ENCODE measurements around the gene CFAP90. TPM values are rescaled to one million over a fixed set of nuclear protein-coding genes. Genes with fewer than 3 reads are reported as not detected.

The CFAP90 gene
- total RNA-seq, 2 donors from 2014 or later: not detected

GRCh38 chr5:7856855-7857254 is 5.9 kb upstream of the CFAP90 start:
- Mint-ChIP-seq H3K4me1 (peaks cover 22% of the 10 kb centered on the region), H3K27ac (peak overlapping the region; percentile 16), H3K27me3 (no peaks in the 10 kb centered on the region), H3K4me3 (no peak overlapping the region), H3K36me3 (ENCODE audit: low read depth) (peaks cover 5% of the 10 kb centered on the region)
- DNase-seq: no peak
- peak; percentile 60 for ATAC-seq
- peaks cover 3% of the 10 kb centered on the region for H3K9me3 ChIP-seq (ENCODE audit: control insufficient read depth, low read length, poor library complexity, severe bottlenecking)

GRCh38 chr5:7855611-7856010 is 4.7 kb upstream of the CFAP90 start:
- H3K4me3 Mint-ChIP-seq: no peak overlapping the region
- ATAC-seq (no peak), DNase-seq (no peak)
- H3K9me3 ChIP-seq (ENCODE audit: control insufficient read depth, low read length, poor library complexity, severe bottlenecking): peaks cover 3% of the 10 kb centered on the region
- peaks cover 28% of the 10 kb centered on the region for H3K4me1 Mint-ChIP-seq
- H3K36me3 Mint-ChIP-seq (ENCODE audit: low read depth): peaks cover 5% of the 10 kb centered on the region
- H3K27me3 Mint-ChIP-seq: no peaks in the 10 kb centered on the region
- H3K27ac Mint-ChIP-seq: no peak overlapping the region

- Mint-ChIP-seq H3K4me1 (peaks cover 25% of the 10 kb centered on the region), H3K27me3 (peaks cover 12% of the 10 kb centered on the region), H3K27ac (no peak overlapping the region), H3K36me3 (ENCODE audit: low read depth) (no peaks in the 10 kb centered on the region), H3K4me3 (no peak overlapping the region)
- no peak for DNase-seq
- ATAC-seq: no peak
- peaks cover 3% of the 10 kb centered on the region for H3K9me3 ChIP-seq (ENCODE audit: control insufficient read depth, low read length, poor library complexity, severe bottlenecking)
These were observed 2.1 kb upstream of the CFAP90 start for GRCh38 chr5:7852988-7853387.

GRCh38 chr5:7852542-7852941 is 1.6 kb upstream of the CFAP90 start:
- peaks cover 12% of the 10 kb centered on the region for H3K27me3 Mint-ChIP-seq

GRCh38 chr5:7851617-7852289 is 820 bp upstream of the CFAP90 start:
- H3K9me3 ChIP-seq (ENCODE audit: control insufficient read depth, low read length, poor library complexity, severe bottlenecking): peaks cover 3% of the 10 kb centered on the region
- Mint-ChIP-seq H3K36me3 (ENCODE audit: low read depth) (no peaks in the 10 kb centered on the region), H3K27ac (peak overlapping the region; percentile 30), H3K4me1 (peaks cover 19% of the 10 kb centered on the region), H3K4me3 (peak overlapping the region; percentile 87), H3K27me3 (peaks cover 16% of the 10 kb centered on the region)
- no peak for DNase-seq
- no peak for ATAC-seq

More at GRCh38 chr5:7852542-7852941, 1.6 kb upstream of the CFAP90 start:
- H3K27ac Mint-ChIP-seq: peak overlapping the region; percentile 30
- peaks cover 20% of the 10 kb centered on the region for H3K4me1 Mint-ChIP-seq
- no peak for ATAC-seq
- no peaks in the 10 kb centered on the region for H3K36me3 Mint-ChIP-seq (ENCODE audit: low read depth)
- peaks cover 3% of the 10 kb centered on the region for H3K9me3 ChIP-seq (ENCODE audit: control insufficient read depth, low read length, poor library complexity, severe bottlenecking)
- peak overlapping the region; percentile 87 for H3K4me3 Mint-ChIP-seq
- DNase-seq: no peak

GRCh38 chr5:7851240-7851592 is 283 bp upstream of the CFAP90 start:
- peaks cover 3% of the 10 kb centered on the region for H3K9me3 ChIP-seq (ENCODE audit: control insufficient read depth, low read length, poor library complexity, severe bottlenecking)
- peak; percentile 12 for ATAC-seq
- peak overlapping the region; percentile 87 for H3K4me3 Mint-ChIP-seq
- DNase-seq: no peak
- H3K27ac Mint-ChIP-seq: no peak overlapping the region
- peaks cover 18% of the 10 kb centered on the region for H3K4me1 Mint-ChIP-seq
- no peaks in the 10 kb centered on the region for H3K36me3 Mint-ChIP-seq (ENCODE audit: low read depth)
- H3K27me3 Mint-ChIP-seq: peaks cover 18% of the 10 kb centered on the region

- Mint-ChIP-seq H3K27ac (no peak overlapping the region), H3K27me3 (peaks cover 22% of the 10 kb centered on the region), H3K4me1 (peaks cover 18% of the 10 kb centered on the region), H3K4me3 (peak overlapping the region; percentile 87), H3K36me3 (ENCODE audit: low read depth) (no peaks in the 10 kb centered on the region)
- ATAC-seq (peak; percentile 29), DNase-seq (peak in 1 of 3 donors; percentile 19)
- H3K9me3 ChIP-seq (ENCODE audit: control insufficient read depth, low read length, poor library complexity, severe bottlenecking): peaks cover 3% of the 10 kb centered on the region
These were observed 1.1 kb downstream of the CFAP90 start for GRCh38 chr5:7849681-7850394.

GRCh38 chr5:7848296-7848695 is 2.6 kb downstream of the CFAP90 start:
- ATAC-seq (no peak), DNase-seq (no peak)
- H3K27ac Mint-ChIP-seq: no peak overlapping the region
- H3K9me3 ChIP-seq (ENCODE audit: control insufficient read depth, low read length, poor library complexity, severe bottlenecking): peaks cover 3% of the 10 kb centered on the region
- H3K36me3 Mint-ChIP-seq (ENCODE audit: low read depth): no peaks in the 10 kb centered on the region
- H3K4me1 Mint-ChIP-seq: peaks cover 18% of the 10 kb centered on the region
- H3K27me3 Mint-ChIP-seq: peaks cover 38% of the 10 kb centered on the region
- H3K4me3 Mint-ChIP-seq: no peak overlapping the region

- Mint-ChIP-seq H3K4me3 (no peak overlapping the region), H3K27me3 (peaks cover 47% of the 10 kb centered on the region), H3K36me3 (ENCODE audit: low read depth) (no peaks in the 10 kb centered on the region), H3K27ac (no peak overlapping the region), H3K4me1 (peaks cover 9% of the 10 kb centered on the region)
- ATAC-seq (no peak), DNase-seq (no peak)
- no peaks in the 10 kb centered on the region for H3K9me3 ChIP-seq (ENCODE audit: control insufficient read depth, low read length, poor library complexity, severe bottlenecking)
These were observed 4.6 kb downstream of the CFAP90 start for GRCh38 chr5:7846327-7846726.

GRCh38 chr5:7845557-7845956 is 5.4 kb downstream of the CFAP90 start:
- ATAC-seq (no peak), DNase-seq (no peak)
- Mint-ChIP-seq H3K27ac (no peak overlapping the region), H3K4me3 (no peak overlapping the region), H3K36me3 (ENCODE audit: low read depth) (no peaks in the 10 kb centered on the region), H3K27me3 (peaks cover 54% of the 10 kb centered on the region), H3K4me1 (peaks cover 6% of the 10 kb centered on the region)
- no peaks in the 10 kb centered on the region for H3K9me3 ChIP-seq (ENCODE audit: control insufficient read depth, low read length, poor library complexity, severe bottlenecking)

GRCh38 chr5:7844901-7845300 is 6.0 kb downstream of the CFAP90 start:
- peaks cover 5% of the 10 kb centered on the region for H3K4me1 Mint-ChIP-seq
- no peaks in the 10 kb centered on the region for H3K36me3 Mint-ChIP-seq (ENCODE audit: low read depth)
- no peak overlapping the region for H3K27ac Mint-ChIP-seq
- H3K9me3 ChIP-seq (ENCODE audit: control insufficient read depth, low read length, poor library complexity, severe bottlenecking): no peaks in the 10 kb centered on the region
- no peak for DNase-seq
- H3K4me3 Mint-ChIP-seq: no peak overlapping the region
- ATAC-seq: no peak
- peaks cover 61% of the 10 kb centered on the region for H3K27me3 Mint-ChIP-seq

- ATAC-seq (no peak), DNase-seq (no peak)
- Mint-ChIP-seq H3K36me3 (ENCODE audit: low read depth) (no peaks in the 10 kb centered on the region), H3K27ac (no peak overlapping the region), H3K27me3 (peaks cover 59% of the 10 kb centered on the region), H3K4me1 (no peaks in the 10 kb centered on the region), H3K4me3 (no peak overlapping the region)
- H3K9me3 ChIP-seq (ENCODE audit: control insufficient read depth, low read length, poor library complexity, severe bottlenecking): no peaks in the 10 kb centered on the region
These were observed 8.4 kb downstream of the CFAP90 start for GRCh38 chr5:7842531-7842930.

- no peak for ATAC-seq
These were observed 13.5 kb downstream of the CFAP90 start for GRCh38 chr5:7837403-7837802.

GRCh38 chr5:7834982-7835381 is 16.0 kb downstream of the CFAP90 start:
- Mint-ChIP-seq H3K27ac (no peak overlapping the region), H3K36me3 (ENCODE audit: low read depth) (no peaks in the 10 kb centered on the region), H3K4me1 (no peaks in the 10 kb centered on the region), H3K27me3 (peaks cover 28% of the 10 kb centered on the region), H3K4me3 (no peak overlapping the region)
- DNase-seq: no peak
- H3K9me3 ChIP-seq (ENCODE audit: control insufficient read depth, low read length, poor library complexity, severe bottlenecking): no peaks in the 10 kb centered on the region
- ATAC-seq: no peak

More at GRCh38 chr5:7837403-7837802, 13.5 kb downstream of the CFAP90 start:
- no peaks in the 10 kb centered on the region for H3K9me3 ChIP-seq (ENCODE audit: control insufficient read depth, low read length, poor library complexity, severe bottlenecking)
- no peak overlapping the region for H3K27ac Mint-ChIP-seq
- H3K4me3 Mint-ChIP-seq: no peak overlapping the region
- H3K27me3 Mint-ChIP-seq: peaks cover 31% of the 10 kb centered on the region
- no peak for DNase-seq
- no peaks in the 10 kb centered on the region for H3K4me1 Mint-ChIP-seq
- H3K36me3 Mint-ChIP-seq (ENCODE audit: low read depth): no peaks in the 10 kb centered on the region

All from T-helper 17 cell (primary cell).